Measurements from ENCODE around the gene ERBB4. TPM values are rescaled to one million over a fixed set of nuclear protein-coding genes. Genes with fewer than 3 reads are reported as not detected.

The ERBB4 gene
- polyA plus RNA-seq (ENCODE audit: low read depth in 6 of 6): not detected

DNA sequence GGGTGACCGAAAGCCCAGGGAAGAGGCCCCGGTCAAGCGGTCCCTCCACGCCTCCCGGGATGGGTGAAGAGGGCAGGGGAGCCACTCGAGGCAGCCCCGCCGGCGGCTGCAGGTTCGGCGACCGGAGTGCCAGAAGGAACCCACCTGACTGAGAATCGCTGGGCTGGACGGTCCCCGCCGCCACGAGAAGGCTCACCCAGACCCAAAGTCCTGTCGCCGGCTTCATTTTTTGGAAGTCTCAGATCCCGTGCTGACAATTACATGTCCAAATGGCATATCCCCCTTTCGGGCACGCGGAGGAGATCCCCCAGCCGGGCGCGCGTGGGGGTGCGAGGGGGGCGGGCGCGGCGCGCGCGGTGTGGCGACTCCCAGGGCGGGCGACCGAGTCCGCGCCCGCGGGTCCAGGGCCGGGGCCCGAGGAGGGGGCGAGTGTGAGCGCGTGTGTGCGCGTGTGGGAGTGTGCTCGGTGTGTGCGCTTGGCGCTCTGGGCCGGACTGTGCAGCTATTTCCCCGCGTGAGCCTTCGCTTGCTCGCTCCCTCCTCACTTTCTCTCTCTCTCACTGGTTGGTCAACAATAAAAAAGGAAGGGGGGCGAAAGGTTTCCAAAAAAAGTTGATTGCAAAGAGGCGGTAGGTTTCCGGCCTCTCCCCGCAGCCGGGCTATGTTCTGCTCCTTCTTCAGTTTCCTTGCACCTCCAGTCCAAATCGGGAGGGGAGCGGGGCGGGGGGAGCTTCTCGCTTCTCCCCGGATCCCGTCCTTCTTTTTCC is at the start of gene ERBB4:
ERBB4 (minus strand) TSS at position 498 of the 767 bp plus-strand sequence; CDS start at position 226, 272 bp downstream.
- peaks cover 12 to 29% (median 22%) of the 10 kb centered on the region in 3 donors for H3K4me1 Mint-ChIP-seq
- H3K4me3 Mint-ChIP-seq: peak within 1 kb of the TSS; percentile 40 to 82 (median 69)
- H3K9me3 Mint-ChIP-seq: peaks cover 0 to 10% (median 0%) of the 10 kb centered on the region in 7 donors
- H3K27ac Mint-ChIP-seq: no peak within 1 kb of the TSS
- peaks cover 0 to 8% of the 10 kb centered on the region in 2 donors for H3K36me3 Mint-ChIP-seq
- no peak for DNase-seq
- no peak for ATAC-seq (ENCODE audit: low read depth in 2 of 2)
- H3K27me3 Mint-ChIP-seq: peaks cover 49 to 79% (median 59%) of the 10 kb centered on the region in 3 donors

DNA sequence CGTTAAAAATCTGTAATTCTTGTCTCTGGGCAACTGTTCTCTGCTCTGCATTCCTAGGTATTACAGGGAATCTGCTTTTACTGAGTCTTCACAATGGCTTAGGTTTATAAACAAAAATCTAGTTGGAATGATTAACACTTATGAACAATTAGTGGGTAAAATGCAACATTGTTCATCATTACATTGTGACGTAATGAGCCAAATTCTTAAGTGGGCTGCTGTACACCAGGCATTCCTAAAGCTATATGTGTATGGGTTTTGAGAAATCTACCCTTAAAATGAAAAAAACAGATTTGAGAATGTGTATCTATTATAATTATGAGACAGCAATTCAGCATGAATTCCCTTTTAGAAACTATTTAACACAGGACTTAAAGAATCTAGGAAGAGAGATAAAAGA is 41.5 kb upstream of the ERBB4 start:
- peaks cover 0 to 17% (median 8%) of the 10 kb centered on the region in 7 donors for H3K9me3 Mint-ChIP-seq
- peaks cover 0 to 18% (median 11%) of the 10 kb centered on the region in 3 donors for H3K27me3 Mint-ChIP-seq
- no peak overlapping the region for H3K4me3 Mint-ChIP-seq
- no peaks in the 10 kb centered on the region for H3K4me1 Mint-ChIP-seq
- ATAC-seq (ENCODE audit: low read depth in 2 of 2) (no peak), DNase-seq (no peak)
- H3K36me3 Mint-ChIP-seq: no peaks in the 10 kb centered on the region
- no peak overlapping the region for H3K27ac Mint-ChIP-seq

DNA sequence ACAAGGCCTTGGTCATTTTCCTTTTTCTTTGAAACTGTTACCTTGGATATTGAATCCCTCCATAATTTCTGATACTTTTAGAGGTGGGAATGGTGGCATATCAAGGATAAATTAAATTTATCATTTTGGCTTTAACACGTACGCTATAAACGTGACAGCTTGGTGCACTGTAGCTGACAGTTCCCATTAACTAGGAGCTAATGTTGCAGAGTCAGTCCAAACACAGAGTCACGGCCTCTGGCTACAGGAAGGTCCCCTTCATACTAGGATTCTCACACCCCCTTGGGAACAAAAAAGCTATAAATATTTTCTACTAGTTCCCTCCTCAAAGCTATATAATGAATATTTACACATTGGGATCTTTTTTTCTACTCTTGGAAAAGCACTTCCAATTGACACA is 17.7 kb upstream of the ERBB4 start:
- Mint-ChIP-seq H3K4me3 (no peak overlapping the region), H3K4me1 (no peaks in the 10 kb centered on the region), H3K9me3 (peaks cover 0 to 2% (median 0%) of the 10 kb centered on the region in 7 donors), H3K36me3 (no peaks in the 10 kb centered on the region), H3K27ac (no peak overlapping the region), H3K27me3 (peaks cover 0 to 9% (median 0%) of the 10 kb centered on the region in 3 donors)
- DNase-seq: no peak
- ATAC-seq (ENCODE audit: low read depth in 2 of 2): no peak

DNA sequence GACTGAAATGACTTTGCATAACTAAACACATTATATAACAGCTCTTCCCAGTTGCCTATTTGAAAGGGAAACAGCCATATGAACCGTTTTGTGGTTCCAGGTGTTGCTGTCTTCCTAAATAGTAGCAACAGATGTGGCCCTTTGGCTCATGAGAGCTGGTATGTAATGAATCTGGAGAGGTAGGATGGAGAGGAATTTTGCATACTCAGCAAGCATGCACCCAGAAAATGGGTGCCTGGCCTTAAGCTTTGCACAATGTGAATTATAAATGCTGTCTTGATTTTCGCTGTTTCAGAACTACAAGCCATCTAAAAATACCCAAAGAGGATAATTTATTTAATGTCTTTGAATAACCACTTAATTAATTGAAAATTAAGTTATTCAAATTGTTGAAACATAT is 15.6 kb upstream of the ERBB4 start:
- Mint-ChIP-seq H3K4me1 (no peaks in the 10 kb centered on the region), H3K4me3 (no peak overlapping the region), H3K27ac (no peak overlapping the region), H3K9me3 (peaks cover 0 to 2% (median 0%) of the 10 kb centered on the region in 7 donors), H3K27me3 (peaks cover 0 to 4% (median 0%) of the 10 kb centered on the region in 3 donors), H3K36me3 (no peaks in the 10 kb centered on the region)
- DNase-seq (no peak), ATAC-seq (ENCODE audit: low read depth in 2 of 2) (no peak)

DNA sequence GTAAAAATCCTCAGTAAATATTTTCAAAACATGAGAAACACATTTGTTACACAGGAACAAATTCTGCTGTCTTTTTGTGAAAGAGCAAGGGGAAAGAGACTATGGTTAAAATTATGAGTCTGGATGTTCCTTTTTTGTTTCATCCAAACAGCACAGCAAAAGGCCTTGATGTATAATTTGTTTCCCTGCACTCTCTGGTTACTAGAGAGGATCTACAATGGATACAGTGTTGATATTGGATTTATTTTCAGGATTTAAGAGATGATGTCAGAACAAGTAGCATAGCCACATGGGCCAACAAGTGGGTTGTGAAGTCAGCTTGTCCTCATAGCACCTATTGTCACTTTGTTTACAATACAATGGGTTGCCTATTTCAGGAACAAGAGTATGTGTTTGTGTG is 11.3 kb upstream of the ERBB4 start:
- ATAC-seq (ENCODE audit: low read depth in 2 of 2) (no peak), DNase-seq (no peak)
- H3K4me3 Mint-ChIP-seq: no peak overlapping the region
- H3K27ac Mint-ChIP-seq: no peak overlapping the region
- H3K4me1 Mint-ChIP-seq: no peaks in the 10 kb centered on the region
- no peaks in the 10 kb centered on the region for H3K36me3 Mint-ChIP-seq
- peaks cover 0 to 2% (median 0%) of the 10 kb centered on the region in 7 donors for H3K9me3 Mint-ChIP-seq
- peaks cover 0 to 10% (median 0%) of the 10 kb centered on the region in 3 donors for H3K27me3 Mint-ChIP-seq

DNA sequence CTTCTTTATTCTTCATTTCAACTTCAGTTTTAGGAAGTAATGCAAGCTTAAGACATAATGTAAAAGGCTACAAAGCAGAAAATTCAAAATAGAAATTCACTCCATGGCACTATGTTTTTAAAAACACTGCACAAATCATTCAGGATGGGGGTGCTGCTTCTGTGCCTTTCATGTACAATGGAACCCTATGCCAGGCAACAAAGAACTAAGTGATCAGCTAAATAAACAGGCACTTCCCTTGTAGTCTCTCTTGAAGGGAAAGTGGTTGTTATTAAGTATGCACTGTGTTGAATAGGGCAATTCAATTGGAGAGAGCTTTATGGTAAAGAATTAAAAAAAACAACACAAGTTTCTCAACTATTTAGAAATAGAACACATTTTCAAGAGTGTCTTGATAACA is 10.9 kb upstream of the ERBB4 start:
- no peak for ATAC-seq (ENCODE audit: low read depth in 2 of 2)
- H3K36me3 Mint-ChIP-seq: no peaks in the 10 kb centered on the region
- H3K4me3 Mint-ChIP-seq: no peak overlapping the region
- no peaks in the 10 kb centered on the region for H3K4me1 Mint-ChIP-seq
- no peak overlapping the region for H3K27ac Mint-ChIP-seq
- peaks cover 0 to 2% (median 0%) of the 10 kb centered on the region in 7 donors for H3K9me3 Mint-ChIP-seq
- DNase-seq: no peak
- peaks cover 0 to 10% (median 0%) of the 10 kb centered on the region in 3 donors for H3K27me3 Mint-ChIP-seq

DNA sequence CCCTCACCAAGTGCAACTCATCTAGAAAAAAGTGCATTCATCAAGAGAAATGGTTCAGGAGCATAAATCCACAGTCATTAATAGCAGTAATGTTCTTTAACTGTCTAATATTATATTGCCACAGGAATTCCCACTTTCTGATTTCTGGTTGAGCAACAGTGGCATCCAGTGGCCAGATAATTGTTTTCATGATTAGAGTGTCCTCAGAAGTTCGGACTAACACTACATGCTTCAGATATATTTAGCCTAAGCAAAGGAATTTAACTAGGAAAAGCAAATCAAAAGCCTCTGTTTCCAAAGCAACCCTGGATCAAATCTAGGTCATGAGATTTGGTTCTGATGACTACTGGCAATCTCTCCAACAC is 9.8 kb upstream of the ERBB4 start:
- ATAC-seq (ENCODE audit: low read depth in 2 of 2): no peak
- Mint-ChIP-seq H3K27ac (no peak overlapping the region), H3K27me3 (peaks cover 0 to 10% (median under 1%) of the 10 kb centered on the region in 3 donors), H3K36me3 (no peaks in the 10 kb centered on the region), H3K9me3 (no peaks in the 10 kb centered on the region), H3K4me3 (no peak overlapping the region), H3K4me1 (no peaks in the 10 kb centered on the region)
- DNase-seq: no peak

DNA sequence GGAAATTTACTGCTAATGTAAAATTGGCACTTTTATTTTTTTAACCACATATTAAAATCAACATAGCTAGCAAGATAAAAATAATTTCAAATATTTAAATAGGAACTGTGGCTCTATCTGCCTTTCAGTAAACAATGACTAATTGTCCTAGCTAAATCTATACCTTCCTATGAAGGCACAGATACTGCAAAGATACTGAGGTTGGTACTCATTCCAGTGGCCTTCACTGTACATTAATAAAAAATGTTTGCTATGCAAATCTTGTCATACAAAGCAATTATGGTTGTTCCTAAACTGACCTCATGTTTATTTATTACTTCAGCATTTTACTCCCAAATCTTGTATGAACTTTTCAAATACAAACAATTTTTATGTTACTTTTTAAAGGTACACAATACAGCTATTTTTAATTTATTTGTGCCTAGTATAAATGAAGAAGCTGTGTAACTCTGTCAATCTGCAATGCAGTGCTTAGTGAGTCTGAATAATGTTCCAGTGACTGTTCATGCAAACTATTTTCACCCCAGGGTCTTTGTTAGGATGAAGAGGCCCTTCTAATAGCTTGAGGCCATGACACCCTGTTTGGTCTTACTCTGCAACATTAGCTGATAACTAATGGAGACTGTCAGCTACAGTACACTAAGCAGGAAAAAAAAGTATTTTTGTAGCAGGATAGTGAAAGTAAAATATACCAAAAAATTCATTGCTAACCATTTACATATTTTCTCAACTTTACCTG is 9.3 kb upstream of the ERBB4 start:
- no peak overlapping the region for H3K4me3 Mint-ChIP-seq
- no peak for ATAC-seq (ENCODE audit: low read depth in 2 of 2)
- no peaks in the 10 kb centered on the region for H3K4me1 Mint-ChIP-seq
- no peaks in the 10 kb centered on the region for H3K36me3 Mint-ChIP-seq
- H3K27ac Mint-ChIP-seq: no peak overlapping the region
- peaks cover 0 to 10% (median 6%) of the 10 kb centered on the region in 3 donors for H3K27me3 Mint-ChIP-seq
- no peak for DNase-seq
- no peaks in the 10 kb centered on the region for H3K9me3 Mint-ChIP-seq

DNA sequence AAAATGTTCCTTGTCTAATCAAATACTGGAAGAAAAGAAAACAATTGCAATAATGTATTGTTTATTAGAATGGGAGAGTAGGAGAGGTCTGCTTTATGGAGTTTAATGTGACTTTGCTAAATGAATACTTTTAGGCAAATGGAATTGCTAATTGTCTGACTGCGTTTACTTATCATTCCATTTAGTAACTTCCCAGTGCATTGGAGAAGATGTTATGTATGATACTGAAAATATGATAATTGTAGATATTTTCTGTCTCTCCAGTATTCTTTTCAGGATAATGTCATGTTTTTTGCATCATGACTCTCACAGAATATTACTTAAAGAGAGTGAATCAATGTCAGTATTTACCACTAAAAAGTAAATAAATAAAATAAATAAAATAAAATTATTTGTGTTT is 8.1 kb upstream of the ERBB4 start:
- no peak for ATAC-seq (ENCODE audit: low read depth in 2 of 2)
- DNase-seq: no peak
- H3K27me3 Mint-ChIP-seq: peaks cover 8 to 20% (median 18%) of the 10 kb centered on the region in 3 donors
- H3K27ac Mint-ChIP-seq: no peak overlapping the region
- no peaks in the 10 kb centered on the region for H3K36me3 Mint-ChIP-seq
- no peaks in the 10 kb centered on the region for H3K9me3 Mint-ChIP-seq
- H3K4me3 Mint-ChIP-seq: no peak overlapping the region
- H3K4me1 Mint-ChIP-seq: no peaks in the 10 kb centered on the region

DNA sequence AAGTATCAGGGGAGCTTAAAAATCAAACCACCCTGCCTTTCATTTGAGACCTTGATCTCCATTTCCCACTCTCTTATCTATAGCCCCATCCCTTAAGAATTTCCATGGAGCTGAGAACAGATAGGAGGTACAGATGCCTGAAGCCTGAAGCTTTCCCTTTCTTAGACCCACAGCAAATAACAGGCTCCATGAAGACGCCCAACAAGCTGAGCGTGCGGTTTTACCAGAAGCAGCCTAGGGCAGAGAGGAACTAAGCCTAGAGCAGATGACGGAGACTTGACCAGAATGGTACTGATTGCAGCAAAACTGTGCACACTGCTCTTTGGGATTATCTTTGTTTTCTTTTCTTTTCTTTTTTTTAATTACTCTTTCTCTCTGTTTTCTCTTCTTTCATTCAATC is 1.7 kb upstream of the ERBB4 start:
- Mint-ChIP-seq H3K27me3 (peaks cover 40 to 68% (median 49%) of the 10 kb centered on the region in 3 donors), H3K4me3 (peak overlapping the region in 1 of 8 donors; percentile 40), H3K36me3 (peaks cover 0 to 8% of the 10 kb centered on the region in 2 donors), H3K27ac (no peak overlapping the region), H3K9me3 (peaks cover 0 to 10% (median 0%) of the 10 kb centered on the region in 7 donors), H3K4me1 (peaks cover 12 to 29% (median 22%) of the 10 kb centered on the region in 3 donors)
- DNase-seq (no peak), ATAC-seq (ENCODE audit: low read depth in 2 of 2) (no peak)

DNA sequence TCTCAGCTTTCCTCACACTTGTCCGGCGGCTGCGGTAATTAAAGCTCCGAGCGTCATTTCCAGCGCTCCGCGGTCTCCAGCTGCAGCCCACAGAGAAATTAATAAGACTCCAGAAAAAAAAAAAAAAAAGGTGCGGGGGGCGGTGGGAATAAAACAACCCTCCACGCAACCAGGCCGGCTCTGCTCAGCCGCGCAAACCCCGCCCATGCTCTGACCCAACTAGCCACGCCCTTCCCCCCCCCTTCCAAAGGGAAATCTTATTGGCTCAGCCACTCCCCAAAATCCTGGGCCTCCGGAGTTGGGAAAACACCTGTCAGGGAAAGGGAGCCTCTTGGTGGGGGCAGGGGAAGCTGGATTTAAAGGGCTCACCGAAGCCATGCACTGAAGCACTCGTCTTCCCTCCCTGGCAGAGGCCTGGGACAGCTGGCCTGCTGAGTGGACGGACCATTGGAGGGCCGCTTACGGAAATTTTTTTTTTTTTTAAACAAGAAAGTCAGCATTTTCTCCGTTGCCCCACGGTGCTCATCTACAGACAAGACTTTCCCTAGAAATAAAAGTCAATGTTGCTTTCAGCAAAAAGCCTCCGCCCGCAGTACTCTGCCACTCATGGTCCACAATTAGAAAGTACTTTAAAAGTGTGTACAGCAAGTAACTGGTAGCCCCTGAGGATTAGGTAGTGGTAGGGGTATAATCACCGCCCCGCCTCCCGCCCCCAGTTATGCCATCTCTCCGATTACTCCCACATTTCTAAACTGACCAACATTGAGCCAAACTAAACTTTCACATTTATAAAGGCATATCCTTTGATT is 674 bp upstream of the ERBB4 start:
- H3K36me3 Mint-ChIP-seq: peaks cover 0 to 8% of the 10 kb centered on the region in 2 donors
- H3K27ac Mint-ChIP-seq: no peak overlapping the region
- H3K9me3 Mint-ChIP-seq: peaks cover 0 to 10% (median 0%) of the 10 kb centered on the region in 7 donors
- H3K4me1 Mint-ChIP-seq: peaks cover 12 to 29% (median 22%) of the 10 kb centered on the region in 3 donors
- peak overlapping the region; percentile 40 to 82 (median 66) for H3K4me3 Mint-ChIP-seq
- DNase-seq: no peak
- H3K27me3 Mint-ChIP-seq: peaks cover 42 to 72% (median 53%) of the 10 kb centered on the region in 3 donors
- no peak for ATAC-seq (ENCODE audit: low read depth in 2 of 2)

DNA sequence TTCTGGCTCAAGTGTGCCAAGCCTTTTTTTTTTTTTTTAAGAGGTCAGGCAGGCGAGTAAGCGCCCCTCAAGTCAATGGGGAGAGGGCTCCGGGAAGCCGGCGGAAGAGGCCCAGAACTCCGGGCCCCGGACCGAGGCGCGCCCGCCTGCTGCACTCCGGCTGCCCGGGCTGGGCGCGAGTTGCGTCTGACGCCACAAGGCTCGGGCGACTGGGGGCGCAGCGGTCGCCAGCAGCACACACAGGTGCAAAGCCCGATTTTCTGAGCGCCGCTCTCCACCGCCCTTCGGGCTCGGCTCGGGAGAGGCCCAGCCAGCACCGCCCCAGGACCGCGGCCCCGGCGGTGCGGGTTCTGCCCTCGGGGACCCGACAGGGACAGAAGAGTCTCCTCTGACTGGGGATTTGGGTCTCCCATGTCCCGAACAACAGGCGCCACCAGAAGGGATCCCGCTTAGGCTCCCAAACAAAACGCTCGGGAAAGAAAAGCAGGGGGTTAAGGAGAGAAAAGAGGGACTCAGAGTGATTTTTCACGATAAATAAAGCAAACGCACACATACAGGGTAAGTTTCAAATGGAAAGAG is 787 bp downstream of the ERBB4 start:
- DNase-seq (no peak), ATAC-seq (ENCODE audit: low read depth in 2 of 2) (no peak)
- Mint-ChIP-seq H3K4me1 (peaks cover 12 to 29% (median 22%) of the 10 kb centered on the region in 3 donors), H3K27ac (no peak overlapping the region), H3K4me3 (peak overlapping the region in 7 of 8 donors; percentile 29 to 82 (median 67)), H3K36me3 (peaks cover 0 to 8% of the 10 kb centered on the region in 2 donors), H3K9me3 (peaks cover 0 to 10% (median 0%) of the 10 kb centered on the region in 7 donors), H3K27me3 (peaks cover 51 to 72% (median 59%) of the 10 kb centered on the region in 3 donors)

Data from naive B cell (primary cell).